Muscle layer of colon (tissue), 2 donors: ENCODE data around the gene GAB2.

Experiments used
- H3K27ac ChIP-seq: one replicate; pipeline ENCODE4 v1.7.0; 2013; ENCODE audit warnings: low read depth, mild to moderate bottlenecking, low read length, moderate library complexity
- H3K27me3 ChIP-seq, 2 donors: one replicate each; pipeline ENCODE4 v1.7.0; 2013; ENCODE audit warnings: low read length in 2 of 2, mild to moderate bottlenecking in 2 of 2; ENCODE audit not compliant: insufficient read depth in 2 of 2, control insufficient read depth in 1 of 2
- H3K36me3 ChIP-seq: one replicate; pipeline ENCODE4 v1.7.0; 2013; ENCODE audit warnings: mild to moderate bottlenecking, low read length; ENCODE audit not compliant: insufficient read depth
- H3K4me1 ChIP-seq: one replicate; pipeline ENCODE4 v1.7.0; 2013; ENCODE audit warnings: mild to moderate bottlenecking, low read length; ENCODE audit not compliant: insufficient read depth
- H3K4me3 ChIP-seq, 2 donors: one replicate each; pipeline ENCODE4 v1.7.0; 2013; ENCODE audit warnings: low read length in 2 of 2, low read depth in 1 of 2, mild to moderate bottlenecking in 1 of 2, moderate library complexity in 1 of 2
- H3K9ac ChIP-seq: one replicate; pipeline ENCODE4 v1.7.0; 2013; ENCODE audit warnings: low read length
- H3K9me3 ChIP-seq: one replicate; pipeline ENCODE4 v1.7.0; 2013; ENCODE audit warnings: mild to moderate bottlenecking, low read length
- donor health status: abdominal sarcoma.
- donor health status: Adenocarcinoma of cecum.

GAB2 gene

DNA sequence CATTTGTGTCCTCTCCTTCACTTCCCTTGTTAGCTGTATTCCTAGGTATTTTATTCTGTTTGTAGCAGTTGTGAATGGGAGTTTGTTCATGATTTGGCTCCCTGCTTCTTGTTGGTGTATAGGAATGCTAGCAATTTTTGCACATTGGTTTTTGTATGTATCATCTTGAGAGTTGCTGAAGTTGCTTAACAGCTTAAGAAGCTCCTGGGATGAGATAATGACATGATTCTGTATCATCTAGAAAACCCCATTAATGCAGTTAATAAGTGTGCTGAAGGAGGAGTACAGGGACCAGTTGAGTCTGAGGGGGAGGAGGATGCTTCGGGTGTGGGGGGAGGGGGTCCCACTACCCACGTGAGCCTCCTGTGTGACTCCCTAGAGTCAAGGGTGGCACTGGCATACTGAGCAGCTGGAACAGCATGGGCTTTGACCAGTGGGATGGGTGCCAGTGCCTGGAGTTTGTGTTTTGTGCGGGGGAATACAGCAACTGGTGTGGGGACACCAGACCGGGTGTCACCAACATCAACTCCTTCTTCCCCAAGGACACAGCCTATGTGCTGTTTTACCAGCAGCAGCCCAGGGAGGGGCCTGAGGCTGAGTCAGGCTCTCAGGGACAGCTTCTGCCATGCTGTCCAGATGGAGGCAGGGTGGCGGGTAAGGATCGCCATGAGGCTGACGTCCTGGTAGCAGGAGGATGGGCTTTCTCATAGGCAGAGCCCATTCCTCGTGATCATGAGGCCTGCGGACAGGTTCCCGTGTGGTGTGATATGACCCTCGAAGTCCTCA is 204.8 kb downstream of the GAB2 start:
- Histone ChIP-seq H3K36me3 (peaks cover 40% of the 10 kb centered on the region), H3K9ac (no peak overlapping the region), H3K9me3 (no peaks in the 10 kb centered on the region), H3K27me3 (no peaks in the 10 kb centered on the region), H3K27ac (no peak overlapping the region), H3K4me3 (no peak overlapping the region), H3K4me1 (no peaks in the 10 kb centered on the region)

DNA sequence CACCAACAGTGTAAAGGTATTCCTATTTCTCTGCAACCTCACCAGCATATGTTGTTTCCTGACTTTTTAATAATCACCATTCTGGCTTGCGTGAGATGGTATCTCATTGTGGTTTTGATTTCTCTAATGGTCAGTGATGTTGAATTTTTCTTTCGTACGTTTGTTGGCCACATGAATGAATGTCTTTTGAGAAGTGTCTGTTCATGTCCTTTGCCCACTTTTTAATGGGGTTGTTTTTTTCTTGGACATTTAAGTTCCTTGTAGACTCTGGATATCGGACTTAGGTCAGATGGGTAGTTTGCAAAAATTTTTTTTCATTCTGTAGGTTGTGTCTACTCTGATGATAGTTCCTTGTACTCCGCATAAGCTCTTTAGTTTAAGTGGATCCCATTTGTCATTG is 206.1 kb downstream of the GAB2 start:
- Histone ChIP-seq H3K9ac (no peak overlapping the region), H3K27ac (no peak overlapping the region), H3K36me3 (peaks cover 49% of the 10 kb centered on the region), H3K27me3 (no peaks in the 10 kb centered on the region), H3K4me1 (no peaks in the 10 kb centered on the region), H3K9me3 (no peaks in the 10 kb centered on the region), H3K4me3 (no peak overlapping the region)

DNA sequence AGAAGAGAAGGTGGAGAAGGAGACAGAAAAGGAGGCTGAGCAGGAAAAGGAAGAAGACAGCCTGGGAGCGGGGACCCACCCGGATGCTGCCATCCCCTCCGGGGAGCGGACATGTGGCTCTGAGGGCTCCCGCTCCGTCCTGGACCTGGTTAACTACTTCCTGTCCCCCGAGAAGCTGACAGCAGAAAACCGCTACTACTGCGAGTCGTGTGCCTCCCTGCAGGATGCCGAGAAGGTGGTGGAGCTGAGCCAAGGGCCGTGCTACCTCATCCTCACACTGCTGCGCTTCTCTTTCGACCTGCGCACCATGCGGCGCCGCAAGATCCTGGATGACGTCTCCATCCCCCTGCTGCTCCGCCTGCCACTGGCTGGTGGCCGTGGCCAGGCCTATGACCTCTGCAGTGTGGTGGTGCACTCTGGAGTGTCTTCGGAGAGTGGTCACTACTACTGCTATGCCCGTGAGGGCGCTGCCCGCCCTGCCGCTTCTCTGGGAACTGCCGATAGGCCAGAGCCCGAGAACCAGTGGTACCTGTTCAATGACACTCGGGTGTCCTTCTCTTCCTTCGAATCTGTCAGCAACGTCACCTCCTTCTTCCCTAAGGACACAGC is 207.5 kb downstream of the GAB2 start:
- peaks cover 44% of the 10 kb centered on the region for H3K36me3 ChIP-seq

DNA sequence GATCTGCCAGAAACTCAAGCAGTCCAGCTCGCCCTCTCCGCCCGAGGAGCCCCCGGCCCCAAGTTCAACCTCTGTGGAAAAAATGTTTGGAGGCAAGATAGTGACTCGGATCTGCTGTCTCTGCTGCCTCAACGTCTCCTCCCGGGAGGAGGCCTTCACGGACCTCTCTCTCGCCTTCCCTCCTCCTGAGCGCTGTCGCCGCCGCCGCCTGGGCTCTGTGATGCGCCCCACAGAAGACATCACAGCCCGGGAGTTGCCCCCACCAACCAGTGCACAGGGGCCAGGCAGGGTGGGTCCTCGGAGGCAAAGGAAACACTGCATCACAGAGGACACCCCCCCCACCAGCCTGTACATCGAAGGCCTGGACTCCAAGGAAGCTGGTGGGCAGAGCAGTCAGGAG is 208.1 kb downstream of the GAB2 start:
- no peak overlapping the region for H3K27ac ChIP-seq
- H3K4me1 ChIP-seq = no peaks in the 10 kb centered on the region
- no peaks in the 10 kb centered on the region for H3K27me3 ChIP-seq
- H3K4me3 ChIP-seq = no peak overlapping the region
- no peak overlapping the region for H3K9ac ChIP-seq
- no peaks in the 10 kb centered on the region for H3K9me3 ChIP-seq
- peaks cover 41% of the 10 kb centered on the region for H3K36me3 ChIP-seq

More for the DNA sequence above, 207.5 kb downstream of the GAB2 start:
- Histone ChIP-seq H3K9me3 (no peaks in the 10 kb centered on the region), H3K4me1 (no peaks in the 10 kb centered on the region), H3K27me3 (no peaks in the 10 kb centered on the region), H3K27ac (no peak overlapping the region), H3K9ac (no peak overlapping the region), H3K4me3 (no peak overlapping the region)

DNA sequence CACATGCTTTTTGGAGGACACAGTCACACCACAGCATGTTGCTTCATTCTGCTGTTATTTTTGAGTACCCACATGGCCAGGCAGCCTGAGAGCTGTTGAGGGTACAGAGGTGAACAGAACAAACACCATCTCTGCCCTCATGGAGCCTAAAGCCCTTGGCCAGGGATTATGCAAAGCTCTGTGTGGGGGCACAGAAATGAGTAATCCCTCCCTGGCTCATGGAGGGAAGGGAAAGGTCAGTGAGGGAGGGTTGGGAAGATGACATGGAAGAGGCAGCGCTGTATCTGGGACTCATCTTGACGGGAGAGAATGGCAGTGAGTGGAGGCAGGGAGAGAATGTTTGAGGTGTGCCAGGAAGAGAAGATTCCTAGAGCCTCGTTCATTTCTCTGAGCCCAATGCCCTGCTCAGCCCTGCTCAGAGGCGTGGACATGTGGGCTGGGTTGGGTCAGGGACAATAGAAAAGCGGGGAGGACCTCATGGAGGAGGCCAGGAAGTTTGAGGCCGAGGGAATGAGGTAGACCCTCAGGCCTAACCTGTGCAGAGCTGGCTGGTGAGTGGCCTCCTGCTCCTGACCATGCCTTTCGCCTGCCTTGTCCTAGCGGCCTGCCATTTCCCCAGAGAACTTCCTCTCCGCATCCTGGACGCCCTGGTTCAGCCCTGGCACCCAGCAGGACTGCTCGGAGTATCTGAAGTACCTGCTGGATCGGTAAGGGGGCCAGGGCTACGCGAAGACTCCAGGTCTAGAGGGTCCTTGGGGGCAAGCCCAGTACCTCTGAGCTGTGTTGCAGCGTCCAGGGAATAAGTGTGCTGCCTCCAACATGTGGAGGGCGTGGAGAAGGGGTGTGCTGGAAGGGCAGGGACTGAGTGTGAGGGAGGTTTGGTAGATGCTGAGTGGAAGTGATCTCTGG is 209.1 kb downstream of the GAB2 start:
- H3K4me1 ChIP-seq = no peaks in the 10 kb centered on the region
- no peak overlapping the region for H3K4me3 ChIP-seq
- H3K9ac ChIP-seq = no peak overlapping the region
- H3K9me3 ChIP-seq = no peaks in the 10 kb centered on the region
- no peak overlapping the region for H3K27ac ChIP-seq
- peaks cover 41% of the 10 kb centered on the region for H3K36me3 ChIP-seq
- no peaks in the 10 kb centered on the region for H3K27me3 ChIP-seq

DNA sequence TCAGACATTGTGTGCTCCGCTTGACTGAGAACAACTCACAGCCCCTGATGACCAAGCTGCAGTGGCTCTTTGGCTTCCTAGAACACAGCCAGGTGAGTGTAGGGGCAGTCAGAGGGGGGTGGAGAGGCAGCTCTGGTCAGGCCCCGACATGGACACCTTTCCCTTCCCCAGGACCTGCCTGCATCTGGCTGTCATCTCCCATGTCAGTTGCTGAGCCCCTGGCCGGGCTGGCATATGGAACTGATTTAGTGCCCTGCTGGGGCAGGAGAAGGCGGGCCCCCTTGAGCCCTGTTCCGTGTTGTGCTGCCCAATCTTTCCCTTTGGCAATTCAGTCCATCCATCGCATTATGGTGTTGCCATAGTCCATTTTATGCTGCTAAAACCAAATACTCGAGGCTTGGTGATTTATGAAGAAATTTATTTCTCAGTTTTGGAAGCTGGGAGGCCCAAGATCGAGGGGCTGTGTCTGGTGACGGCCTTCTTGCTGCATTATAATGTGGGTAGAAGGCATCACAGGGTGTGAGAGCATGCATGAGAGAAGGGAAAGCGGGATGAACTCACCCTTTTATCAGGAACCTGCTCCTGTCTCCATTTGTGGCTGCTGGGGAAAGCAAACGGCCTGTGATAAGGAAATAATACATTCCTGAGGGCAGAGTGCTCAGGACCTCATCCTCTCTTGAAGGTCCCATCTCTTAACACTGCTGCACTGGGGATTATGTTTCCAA is 209.9 kb downstream of the GAB2 start:
- H3K4me3 ChIP-seq = no peak overlapping the region
- no peak overlapping the region for H3K9ac ChIP-seq
- no peaks in the 10 kb centered on the region for H3K4me1 ChIP-seq
- no peak overlapping the region for H3K27ac ChIP-seq
- H3K9me3 ChIP-seq = no peaks in the 10 kb centered on the region
- peaks cover 41% of the 10 kb centered on the region for H3K36me3 ChIP-seq
- H3K27me3 ChIP-seq = no peaks in the 10 kb centered on the region

DNA sequence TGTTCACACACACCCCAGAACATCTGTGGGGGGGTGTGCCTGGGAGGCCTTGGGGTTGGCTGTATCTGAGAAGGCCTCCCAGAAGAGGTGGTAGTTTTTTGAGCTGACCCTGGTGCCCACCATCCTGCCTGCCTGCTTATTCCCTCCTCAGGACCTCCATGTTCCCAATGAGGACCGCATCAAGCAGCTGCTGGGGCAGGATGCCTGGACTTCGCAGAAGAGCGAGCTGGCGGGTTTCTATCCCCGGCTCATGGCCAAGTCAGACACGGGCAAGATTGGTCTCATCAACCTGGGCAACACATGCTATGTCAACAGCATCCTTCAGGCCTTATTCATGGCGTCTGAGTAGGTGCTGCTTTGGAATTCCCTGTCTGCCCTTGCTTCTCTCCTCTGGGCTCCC is 211.9 kb downstream of the GAB2 start:
- H3K27me3 ChIP-seq = no peaks in the 10 kb centered on the region
- no peak overlapping the region for H3K4me3 ChIP-seq
- H3K27ac ChIP-seq = no peak overlapping the region
- no peak overlapping the region for H3K9ac ChIP-seq
- H3K36me3 ChIP-seq = peaks cover 48% of the 10 kb centered on the region
- no peaks in the 10 kb centered on the region for H3K9me3 ChIP-seq
- H3K4me1 ChIP-seq = no peaks in the 10 kb centered on the region

DNA sequence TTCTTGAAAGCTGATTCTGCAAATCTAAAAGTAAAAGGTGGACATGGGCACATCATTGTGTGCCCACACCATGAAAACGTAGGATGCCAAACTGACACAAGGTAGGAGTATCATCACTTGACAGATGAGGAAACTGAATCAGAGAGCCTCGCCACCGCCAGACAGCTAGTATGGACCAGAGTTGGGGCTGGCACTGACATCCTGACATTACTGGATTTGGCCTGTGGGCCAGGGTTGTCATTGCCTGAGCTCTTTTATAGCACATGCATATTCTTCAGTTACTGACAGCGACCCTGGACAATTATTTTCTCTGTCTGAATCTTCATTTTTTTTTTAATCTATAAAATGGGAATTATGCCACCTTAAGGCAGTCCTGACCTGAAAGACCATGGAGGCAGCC is 212.4 kb downstream of the GAB2 start:
- Histone ChIP-seq H3K4me1 (no peaks in the 10 kb centered on the region), H3K27me3 (no peaks in the 10 kb centered on the region), H3K4me3 (no peak overlapping the region), H3K9me3 (no peaks in the 10 kb centered on the region), H3K27ac (no peak overlapping the region), H3K36me3 (peaks cover 48% of the 10 kb centered on the region), H3K9ac (no peak overlapping the region)

DNA sequence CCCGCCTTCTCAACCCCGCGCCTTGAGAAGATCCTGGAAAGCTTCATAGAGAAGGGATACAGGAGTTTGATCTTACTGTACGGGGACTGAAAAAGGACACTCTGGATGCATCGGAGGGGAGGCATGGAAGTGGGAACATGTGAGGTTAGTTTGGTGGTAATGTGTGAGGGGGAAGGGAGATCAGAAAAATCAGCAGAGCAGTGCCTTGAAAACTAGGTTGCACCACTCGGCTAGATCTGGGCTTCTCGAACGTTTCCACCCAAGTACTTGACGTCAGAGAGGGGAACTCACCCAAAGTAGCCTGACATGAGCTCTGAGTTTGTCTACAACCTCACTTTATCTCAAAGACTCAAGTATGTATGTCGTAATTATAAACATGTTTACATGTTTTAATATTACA is 214.4 kb downstream of the GAB2 start:
- no peaks in the 10 kb centered on the region for H3K27me3 ChIP-seq
- no peak overlapping the region for H3K27ac ChIP-seq
- no peaks in the 10 kb centered on the region for H3K4me1 ChIP-seq
- H3K4me3 ChIP-seq = no peak overlapping the region
- H3K9ac ChIP-seq = no peak overlapping the region
- no peaks in the 10 kb centered on the region for H3K9me3 ChIP-seq
- peaks cover 48% of the 10 kb centered on the region for H3K36me3 ChIP-seq

DNA sequence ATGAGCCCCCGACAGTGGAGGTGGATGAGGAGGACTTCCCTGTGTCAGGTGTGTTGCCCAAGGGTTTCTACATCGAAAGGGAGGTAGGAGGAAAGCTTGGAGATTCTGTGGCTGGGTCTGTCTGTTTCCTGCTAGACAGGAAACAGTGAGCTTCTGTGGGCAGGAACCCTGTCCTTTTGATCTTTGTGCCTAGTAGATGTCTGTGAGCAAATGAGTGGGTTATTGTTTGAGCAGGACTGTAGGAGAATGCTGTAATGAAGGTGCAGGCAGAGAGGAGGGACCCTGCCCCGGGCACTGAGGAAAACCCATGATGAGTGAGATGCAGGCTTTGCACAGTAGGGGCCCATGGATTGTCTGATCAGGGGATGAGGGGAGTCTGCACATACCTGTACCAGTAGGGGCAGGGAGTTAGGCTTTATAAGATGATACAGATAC is 214.9 kb downstream of the GAB2 start:
- no peak overlapping the region for H3K4me3 ChIP-seq
- H3K36me3 ChIP-seq = peaks cover 47% of the 10 kb centered on the region
- H3K9ac ChIP-seq = no peak overlapping the region
- H3K27me3 ChIP-seq = no peaks in the 10 kb centered on the region
- no peaks in the 10 kb centered on the region for H3K4me1 ChIP-seq
- no peak overlapping the region for H3K27ac ChIP-seq
- H3K9me3 ChIP-seq = no peaks in the 10 kb centered on the region
